ENCODE measurements around the gene SMC1B. TPM values are rescaled to one million over a fixed set of nuclear protein-coding genes. Genes with fewer than 3 reads are reported as not detected.

SMC1B gene
- total and polyA plus RNA-seq, 2 of the 8 experiments (the other 6 are each of a cell fraction or from before 2014, with no cell fraction given) = 0.02 TPM; not detected in 1

GRCh38 chr22:45446216-45446615 is 32.8 kb upstream of the SMC1B start:
- ChIA-PET POLR2A (ENCODE audit: partially characterized antibody) (no interaction called here), CTCF (ENCODE audit: partially characterized antibody) (interaction anchor here (1.8 kb wide), 1 partner anchor 30 kb away, joined by 4 read pairs; no protein-coding TSS in a partner anchor)
- no peak overlapping the region for H3K4me2 ChIP-seq (ENCODE audit: insufficient read depth in 1 of 2, low read depth in 2 of 2, low read length in 2 of 2)
- H2BK12ac ChIP-seq (ENCODE audit: low read depth, low read length) = no peak overlapping the region
- H2AK5ac ChIP-seq (ENCODE audit: low read depth, low read length) = no peak overlapping the region
- FAIRE-seq (no peak), DNase-seq (ENCODE audit: low read depth in 1 of 2, low spot score in 2 of 2) (no peak)
- no peaks in the 10 kb centered on the region for H3K79me1 ChIP-seq (ENCODE audit: low read depth, low read length)
- TF ChIP-seq TAF1 (IDR thresholded peaks at IDR 0.05; ENCODE audit: low read depth, low read length) (no peak), NANOG (IDR thresholded peaks at IDR 0.05; ENCODE audit: insufficient read depth, low read depth, low read length, poor library complexity, severe bottlenecking) (no peak), EP300 (IDR thresholded peaks at IDR 0.05; ENCODE audit: borderline replicate concordance in 1 of 2, low read depth in 2 of 2, low read length in 2 of 2) (no peak), GABPA (IDR thresholded peaks at IDR 0.05; ENCODE audit: borderline replicate concordance, insufficient read depth, low read length) (no peak)
- H2BK20ac ChIP-seq (ENCODE audit: low read length) = no peak overlapping the region
- no peaks in the 10 kb centered on the region for H4K20me1 ChIP-seq (replicated peaks in 1 of 2; ENCODE audit: control insufficient read depth in 1 of 2, insufficient read depth in 2 of 2, low read length in 2 of 2)
- no peak overlapping the region for H2BK120ac ChIP-seq (replicated peaks; ENCODE audit: low read depth, low read length)
- H3K4me3 ChIP-seq (ENCODE audit: extremely low read depth in 1 of 4, insufficient read depth in 2 of 4, low read depth in 3 of 4, low read length in 4 of 4) = no peak overlapping the region
- no peak overlapping the region for H2BK5ac ChIP-seq (ENCODE audit: low read depth, low read length)
- no peaks in the 10 kb centered on the region for H3K27me3 ChIP-seq (replicated peaks in 1 of 4; ENCODE audit: control insufficient read depth in 3 of 4, extremely low read depth in 1 of 4, insufficient read depth in 3 of 4, low read length in 3 of 4)
- H3K14ac ChIP-seq (ENCODE audit: insufficient read length) = no peak overlapping the region
- H3K23me2 ChIP-seq (ENCODE audit: low read depth, low read length) = no peaks in the 10 kb centered on the region
- H3K9me3 ChIP-seq (ENCODE audit: insufficient read depth in 2 of 2, low read depth in 1 of 2, low read length in 1 of 2) = no peaks in the 10 kb centered on the region
- no peak overlapping the region for H2AFZ ChIP-seq (ENCODE audit: low read length)
- WGBS, 2 experiments (ENCODE audit: extremely low coverage in 1 of 2, insufficient coverage in 1 of 2, insufficient read length in 1 of 2, insufficient replicate concordance in 2 of 2, low coverage in 1 of 2, low lambda C conversion rate in 2 of 2, missing lambda C conversion rate in 1 of 2) = 90% methylated on average over 5 of the region's 5 CpGs; no CpG with 5 or more reads in 1 of the 2 experiments
- no peak overlapping the region for H3K9ac ChIP-seq (replicated peaks in 1 of 4; ENCODE audit: extremely low read depth in 1 of 4, low read depth in 3 of 4, low read length in 3 of 4)
- no peak overlapping the region for H4K91ac ChIP-seq (replicated peaks; ENCODE audit: insufficient read length, low read length)
- H2BK15ac ChIP-seq (ENCODE audit: low read length) = no peak overlapping the region
- H4K8ac ChIP-seq (ENCODE audit: extremely low read depth, insufficient read depth, low read length) = no peak overlapping the region
- H3K36me3 ChIP-seq (ENCODE audit: control insufficient read depth in 2 of 4, insufficient read depth in 4 of 4, low read length in 3 of 4) = no peaks in the 10 kb centered on the region
- H3K23ac ChIP-seq (ENCODE audit: insufficient read length) = no peak overlapping the region
- no peaks in the 10 kb centered on the region for H3K79me2 ChIP-seq (ENCODE audit: control insufficient read depth in 1 of 2, insufficient read depth in 2 of 2, low read length in 2 of 2)
- no peaks in the 10 kb centered on the region; a peak in 2 of 7 replicates for H3K4me1 ChIP-seq (replicated peaks in 1 of 4; ENCODE audit: control insufficient read depth in 3 of 4, insufficient read depth in 4 of 4, low read length in 3 of 4)
- H3K27ac ChIP-seq (ENCODE audit: low read depth, low read length) = no peak overlapping the region
- H4K5ac ChIP-seq (ENCODE audit: insufficient read length, low read depth, low read length) = no peak overlapping the region
- no peak overlapping the region for H3K4ac ChIP-seq (replicated peaks; ENCODE audit: insufficient read length, low read depth, low read length)
- H3K56ac ChIP-seq (replicated peaks; ENCODE audit: insufficient read length, low read depth, low read length) = no peak overlapping the region
- H3K18ac ChIP-seq (ENCODE audit: extremely low read depth, low read length) = no peak overlapping the region
